ENCODE results near the gene TARS2. TPM values are rescaled to one million over a fixed set of nuclear protein-coding genes. Genes with fewer than 3 reads are reported as not detected.

TARS2 gene
- polyA plus RNA-seq (2011; rRNA removed) (14.5 and 14.6 TPM in 2 replicates), polyA minus RNA-seq (2011; rRNA and poly(A)+ RNA removed) (19.6 and 22.8 TPM in 2 replicates)

- ChIA-PET POLR2A (interaction anchor here (0.6 to 1.3 kb wide), 5 partner anchors 9 to 300 kb away, joined by 3 to 4 read pairs (median 3); partner anchors contain the start of genes ECM1 and FALEC), CTCF (interaction anchor here (1.8 kb wide), 1 partner anchor 74 kb away, joined by 8 read pairs; no protein-coding TSS in a partner anchor)
- Histone ChIP-seq H3K27me3 (ENCODE audit: control insufficient read depth, insufficient read depth, low read length) (no peaks in the 10 kb centered on the region), H3K27ac (ENCODE audit: low read depth, low read length) (peak within 1 kb of the TSS; percentile 53), H3K9me3 (ENCODE audit: control insufficient read depth, insufficient read depth, low read length) (no peaks in the 10 kb centered on the region), H3K4me3 (ENCODE audit: low read depth, low read length) (peak within 1 kb of the TSS; percentile 96)
- DNase-seq (ENCODE audit: low read depth, low spot score) = peak; percentile 98
- peak; percentile 23; the same call in 1 of the 2 replicates for TF ChIP-seq CTCF (IDR thresholded peaks at IDR 0.05; ENCODE audit: low read depth, low read length)
These were observed at the start of gene TARS2 for GRCh38 chr1:150486966-150487762. TARS2 (plus strand) TSS chr1:150487419; CDS start chr1:150487451, 32 bp downstream.

- no peaks in the 10 kb centered on the region for H3K9me3 ChIP-seq (ENCODE audit: control insufficient read depth, insufficient read depth, low read length)
- CTCF ChIA-PET = no interaction called here
- POLR2A ChIA-PET = no interaction called here
- no peak for DNase-seq (ENCODE audit: low read depth, low spot score)
- no peak for TF ChIP-seq CTCF (IDR thresholded peaks at IDR 0.05; ENCODE audit: low read depth, low read length)
- no peaks in the 10 kb centered on the region for H3K27me3 ChIP-seq (ENCODE audit: control insufficient read depth, insufficient read depth, low read length)
- H3K4me3 ChIP-seq (ENCODE audit: low read depth, low read length) = no peak overlapping the region
- H3K27ac ChIP-seq (ENCODE audit: low read depth, low read length) = no peak overlapping the region
These were observed 46.1 kb upstream of the TARS2 start for GRCh38 chr1:150441121-150441520.

- DNase-seq (ENCODE audit: low read depth, low spot score) = no peak
- Histone ChIP-seq H3K27ac (ENCODE audit: low read depth, low read length) (no peak overlapping the region), H3K9me3 (ENCODE audit: control insufficient read depth, insufficient read depth, low read length) (no peaks in the 10 kb centered on the region), H3K27me3 (ENCODE audit: control insufficient read depth, insufficient read depth, low read length) (no peaks in the 10 kb centered on the region), H3K4me3 (ENCODE audit: low read depth, low read length) (no peak overlapping the region)
- POLR2A ChIA-PET = no interaction called here
- CTCF ChIA-PET = interaction anchor here (0.7 kb wide), 1 partner anchor 125 kb away, joined by 3 read pairs; no protein-coding TSS in a partner anchor
- TF ChIP-seq CTCF (IDR thresholded peaks at IDR 0.05; ENCODE audit: low read depth, low read length) = no peak
These were observed 43.0 kb upstream of the TARS2 start for GRCh38 chr1:150444232-150444631.

- Histone ChIP-seq H3K27ac (ENCODE audit: low read depth, low read length) (no peak overlapping the region), H3K4me3 (ENCODE audit: low read depth, low read length) (no peak overlapping the region), H3K27me3 (ENCODE audit: control insufficient read depth, insufficient read depth, low read length) (no peaks in the 10 kb centered on the region), H3K9me3 (ENCODE audit: control insufficient read depth, insufficient read depth, low read length) (no peaks in the 10 kb centered on the region)
- TF ChIP-seq CTCF (IDR thresholded peaks at IDR 0.05; ENCODE audit: low read depth, low read length) = no peak
- DNase-seq (ENCODE audit: low read depth, low spot score) = no peak
- CTCF ChIA-PET = no interaction called here
- POLR2A ChIA-PET = interaction anchor here (0.7 kb wide), 1 partner anchor 23 kb away, joined by 3 read pairs; no protein-coding TSS in a partner anchor
These were observed 31.0 kb upstream of the TARS2 start for GRCh38 chr1:150456146-150456647.

- peak; percentile 18 for DNase-seq (ENCODE audit: low read depth, low spot score)
- ChIA-PET CTCF (interaction anchor here (1.2 to 2.1 kb wide), 3 partner anchors 10 to 96 kb away, joined by 6 to 10 read pairs (median 8); no protein-coding TSS in a partner anchor), POLR2A (no interaction called here)
- Histone ChIP-seq H3K27ac (ENCODE audit: low read depth, low read length) (no peak overlapping the region), H3K27me3 (ENCODE audit: control insufficient read depth, insufficient read depth, low read length) (no peaks in the 10 kb centered on the region), H3K9me3 (ENCODE audit: control insufficient read depth, insufficient read depth, low read length) (no peaks in the 10 kb centered on the region), H3K4me3 (ENCODE audit: low read depth, low read length) (no peak overlapping the region)
- peak; percentile 81 for TF ChIP-seq CTCF (IDR thresholded peaks at IDR 0.05; ENCODE audit: low read depth, low read length)
These were observed 22.8 kb upstream of the TARS2 start for GRCh38 chr1:150464422-150464826.
